ENCODE results near the gene PIP5K1B.

PIP5K1B gene

GRCh38 chr9:68822596-68823165 lies 117.6 kb downstream of the PIP5K1B start:
- DNase-seq, result no peak

DNA sequence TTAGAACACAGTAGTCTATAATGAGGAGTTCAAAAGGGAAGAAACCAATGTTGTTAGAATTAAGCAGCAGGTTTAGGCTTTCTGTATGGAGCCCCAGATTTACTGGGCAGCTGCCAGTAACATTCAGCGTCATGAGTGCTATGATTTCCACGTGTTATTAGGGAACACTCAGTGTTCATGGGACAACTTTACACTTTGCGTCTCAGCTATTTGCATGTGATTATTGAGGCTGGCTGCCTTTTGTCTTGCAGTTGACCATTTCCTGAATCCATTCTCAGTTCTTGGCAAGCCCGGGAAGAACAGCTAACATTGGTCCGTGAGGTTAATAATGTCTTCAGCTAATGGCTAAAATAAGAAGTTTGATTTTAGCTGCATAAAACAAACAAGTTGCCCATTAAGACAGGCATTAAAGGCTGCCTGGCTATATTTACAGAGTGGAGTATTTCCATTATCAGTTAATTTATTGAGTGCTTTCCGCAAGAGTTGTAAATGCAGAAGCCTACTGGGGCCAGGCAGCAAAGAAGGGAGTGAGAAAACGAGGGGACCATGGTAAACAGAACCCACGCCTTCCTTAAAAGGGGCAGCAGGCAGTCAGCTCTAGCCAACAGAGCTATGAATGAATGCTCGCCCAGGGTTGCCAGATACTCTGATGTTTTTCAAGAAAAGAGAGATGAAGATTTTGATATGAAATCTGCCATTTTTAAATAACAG lies 120.9 kb downstream of the PIP5K1B start:
- no peak for DNase-seq

GRCh38 chr9:68827837-68828744 lies 123.1 kb downstream of the PIP5K1B start:
- DNase-seq, result no peak

DNA sequence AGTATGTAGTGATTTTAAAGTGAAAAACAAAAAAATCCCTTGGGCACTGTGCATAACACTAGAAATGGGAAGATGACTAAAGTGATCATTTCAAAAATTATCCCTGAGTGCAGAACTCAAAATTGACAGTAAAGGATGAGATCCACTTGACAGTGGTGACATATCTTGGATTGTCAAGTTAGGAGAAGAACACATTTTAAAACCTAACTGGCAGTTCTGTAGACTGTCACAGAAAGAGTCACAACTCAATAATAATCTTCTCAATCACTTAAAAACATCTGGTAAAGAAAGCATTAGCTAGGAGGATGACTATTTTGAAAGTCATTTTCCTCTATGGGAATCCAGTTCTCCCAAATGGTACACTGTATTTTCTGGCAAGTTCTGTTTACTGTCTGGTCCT lies 127.1 kb downstream of the PIP5K1B start:
- DNase-seq, result no peak

GRCh38 chr9:68832861-68833518 lies 128.0 kb downstream of the PIP5K1B start:
- DNase-seq, result no peak

GRCh38 chr9:68834931-68835520 lies 130.0 kb downstream of the PIP5K1B start:
- DNase-seq, result no peak

- no peak for DNase-seq
These were observed 131.7 kb downstream of the PIP5K1B start for GRCh38 chr9:68836788-68837187.

GRCh38 chr9:68838245-68838644 lies 133.2 kb downstream of the PIP5K1B start:
- no peak for DNase-seq

DNA sequence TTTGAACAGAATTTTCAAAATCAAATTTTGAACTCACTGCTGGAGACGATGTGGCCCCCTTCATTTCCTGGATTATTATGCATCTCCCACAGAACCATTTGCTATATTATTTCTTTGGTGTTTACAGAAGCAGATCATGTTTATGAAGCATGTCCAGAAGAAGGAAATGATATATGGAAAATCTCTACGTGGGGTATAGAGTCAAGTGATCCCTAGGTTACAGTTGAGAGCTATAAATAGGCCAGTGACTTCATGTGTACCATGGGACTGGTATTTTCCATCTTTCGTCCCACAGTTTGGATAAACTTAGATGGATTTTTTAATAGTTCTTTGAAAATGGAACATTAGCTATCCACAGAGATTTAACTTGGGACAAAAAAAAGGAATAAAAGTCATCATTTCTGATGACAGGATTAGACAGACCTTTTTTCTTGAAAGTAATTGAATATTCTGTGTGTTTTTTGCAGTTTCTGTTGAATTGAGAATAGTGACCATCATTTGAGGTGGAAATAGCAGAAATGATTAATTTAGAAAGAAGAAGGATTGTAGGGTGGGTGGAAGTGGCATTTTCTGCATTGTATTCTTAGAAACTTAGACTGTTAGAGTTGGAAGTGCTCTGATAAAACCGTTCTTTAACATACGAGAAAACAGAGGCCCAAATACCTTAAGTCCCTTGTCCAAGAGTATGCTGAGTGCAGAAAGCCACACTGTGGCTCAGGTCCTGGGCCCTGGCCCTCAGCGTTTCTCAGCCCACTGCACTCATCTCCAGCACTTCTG lies 136.4 kb downstream of the PIP5K1B start:
- DNase-seq, result no peak

- no peak for DNase-seq
These were observed 137.5 kb downstream of the PIP5K1B start for GRCh38 chr9:68842568-68842967.

DNA sequence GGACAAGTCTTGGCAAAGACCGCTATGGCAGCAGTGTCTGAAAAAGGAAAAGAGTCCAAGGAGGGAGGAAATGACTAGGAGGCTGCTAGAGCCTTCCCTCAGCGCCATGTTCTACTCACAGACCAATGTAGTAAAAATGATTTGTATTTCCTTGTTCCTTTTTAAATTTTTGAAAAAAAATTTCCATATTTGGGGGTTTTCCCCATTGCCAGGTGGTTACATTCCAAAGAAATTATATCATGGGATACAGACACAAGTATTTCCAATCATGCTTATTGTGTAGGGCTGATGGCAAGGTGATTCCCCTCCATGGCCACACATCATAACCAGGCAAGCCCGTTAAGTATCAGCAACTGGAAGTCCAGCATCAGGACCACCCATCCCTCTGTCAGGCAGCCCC lies 138.2 kb downstream of the PIP5K1B start:
- no peak for DNase-seq

- DNase-seq, result no peak
These were observed 139.1 kb downstream of the PIP5K1B start for GRCh38 chr9:68844157-68844556.

DNA sequence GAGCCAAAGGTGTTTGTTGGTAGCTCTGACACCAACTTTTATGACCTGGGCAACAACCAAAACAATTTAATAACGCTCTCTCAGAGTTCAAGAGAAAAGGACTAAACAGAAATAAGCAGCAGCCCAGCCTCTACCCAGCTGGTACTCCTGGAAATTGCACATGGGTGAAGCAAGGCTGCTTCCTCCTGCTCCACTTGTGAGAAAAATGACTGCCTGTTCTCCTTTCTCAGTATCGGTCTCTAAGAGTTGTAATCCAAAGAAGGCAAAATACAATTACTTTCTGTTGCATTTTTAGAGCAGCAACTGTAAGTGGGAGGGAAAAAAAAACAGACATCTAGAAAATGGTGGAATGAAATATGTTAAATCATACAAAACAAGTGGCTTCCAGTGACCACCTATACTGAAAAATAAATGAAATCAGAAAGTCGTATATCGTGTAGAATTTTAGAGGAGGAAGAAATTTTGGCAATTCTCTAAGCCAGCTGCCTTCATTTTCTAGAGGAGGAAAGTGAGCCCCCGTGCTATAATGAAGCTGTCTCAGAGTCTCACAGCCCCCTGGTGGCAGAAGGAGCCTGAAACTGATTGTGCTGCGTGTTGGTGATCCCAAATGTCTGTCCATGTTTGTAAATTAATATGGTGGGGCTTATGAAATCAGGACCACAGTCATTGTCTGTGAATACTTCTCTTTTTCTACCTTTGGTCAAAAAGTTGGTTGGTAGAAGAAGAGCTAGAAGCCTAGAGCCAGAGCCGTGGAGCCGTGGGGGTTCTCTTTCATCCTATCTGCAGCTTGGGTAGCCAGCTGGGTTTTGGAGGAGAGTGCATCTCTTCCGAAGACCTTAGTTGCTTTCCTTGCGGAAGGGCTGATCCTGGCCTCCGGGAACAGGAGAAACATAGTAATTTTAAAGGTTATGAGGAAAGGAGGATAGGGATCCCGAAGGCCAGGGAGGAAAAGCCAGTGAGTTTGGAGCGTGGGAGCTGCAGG lies 139.9 kb downstream of the PIP5K1B start:
- DNase-seq, result no peak

DNA sequence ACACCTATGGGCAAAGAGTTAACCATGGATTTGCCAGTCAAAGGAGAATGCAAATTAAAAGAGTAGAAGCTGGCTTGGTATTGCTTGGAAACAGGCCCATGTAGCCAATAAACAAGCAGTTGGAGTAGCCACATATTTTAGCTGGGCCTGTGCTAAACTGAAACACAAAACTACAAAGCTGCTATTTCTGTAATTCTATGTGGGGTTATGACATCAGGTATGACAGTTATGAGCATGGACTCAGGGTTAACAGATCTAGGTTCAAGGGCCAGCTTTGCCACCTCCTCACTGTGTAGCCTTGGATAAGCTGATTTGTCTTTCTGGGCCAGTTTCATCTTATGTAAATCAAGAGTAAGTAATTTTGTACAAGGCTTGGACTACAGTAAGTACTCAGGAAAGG lies 142.7 kb downstream of the PIP5K1B start:
- no peak for DNase-seq

DNA sequence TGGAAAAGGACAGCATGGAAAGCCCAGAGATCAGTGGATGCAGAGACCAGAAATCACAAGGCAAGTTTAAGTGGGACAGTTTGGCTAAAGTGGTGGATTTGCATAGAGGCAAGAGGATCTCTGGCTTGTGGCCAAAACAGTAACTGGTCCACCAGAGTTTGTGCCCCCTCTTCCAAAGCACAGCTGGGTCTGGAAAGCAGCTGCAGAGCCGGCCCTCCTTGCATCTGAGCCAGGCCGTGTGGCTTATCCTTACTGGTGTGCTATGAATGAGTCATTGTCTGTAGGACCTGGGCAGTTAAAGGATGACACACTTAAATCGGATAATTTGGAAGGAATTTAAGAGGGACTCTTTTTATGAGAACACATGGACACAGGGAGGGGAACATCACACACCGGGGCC lies 146.6 kb downstream of the PIP5K1B start:
- no peak for DNase-seq

DNA sequence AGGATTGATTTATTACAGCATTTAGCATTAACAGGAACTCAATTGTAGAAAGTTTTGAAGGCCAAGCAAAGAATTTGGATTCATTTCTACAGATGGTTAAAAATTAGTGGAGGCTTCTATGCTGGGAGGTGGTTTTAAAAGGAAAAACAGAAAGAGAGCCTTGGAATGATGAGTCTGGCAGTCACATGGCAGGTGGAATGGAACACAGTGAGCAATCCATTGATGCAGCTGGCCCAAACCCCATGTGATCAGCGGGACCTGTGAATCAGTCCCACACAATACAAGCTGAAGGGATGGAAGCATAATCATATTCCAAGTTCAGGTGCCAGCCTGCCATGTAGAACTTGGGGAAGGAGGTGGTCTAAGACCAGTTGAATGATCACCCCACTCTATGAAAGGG lies 147.9 kb downstream of the PIP5K1B start:
- DNase-seq, result no peak

- DNase-seq, result no peak
These were observed 154.3 kb downstream of the PIP5K1B start for GRCh38 chr9:68859347-68859746.

GRCh38 chr9:68860419-68860818 lies 155.4 kb downstream of the PIP5K1B start:
- no peak for DNase-seq

DNA sequence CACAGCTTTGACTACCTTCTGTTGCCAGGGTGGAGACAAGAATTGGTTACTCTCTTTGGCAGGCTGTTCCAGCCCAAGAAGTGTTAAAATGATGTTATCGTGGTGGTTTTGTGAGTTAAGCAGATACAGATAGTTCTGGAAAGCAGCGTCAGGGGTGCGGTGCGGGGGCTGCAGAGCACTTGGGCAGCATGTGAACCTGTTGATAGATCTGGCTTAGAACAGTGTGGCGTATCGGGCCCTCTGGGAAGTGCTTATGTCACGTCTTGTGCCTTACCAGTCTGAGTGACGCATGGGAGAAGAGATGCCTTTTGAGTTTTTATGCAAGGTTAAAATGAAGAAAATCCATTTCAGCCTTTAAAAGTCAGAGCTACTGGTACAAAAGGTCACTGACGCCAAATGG lies 156.4 kb downstream of the PIP5K1B start:
- DNase-seq, result no peak

GRCh38 chr9:68867066-68867465 lies 162.0 kb downstream of the PIP5K1B start:
- DNase-seq, result no peak

- no peak for DNase-seq
These were observed 164.0 kb downstream of the PIP5K1B start for GRCh38 chr9:68869022-68869421.
